Upper lobe of left lung (tissue), 6 donors: Measurements from ENCODE around the gene MICU2. TPM values are rescaled to one million over a fixed set of nuclear protein-coding genes. Genes with fewer than 3 reads are reported as not detected.

Experiments used
- ATAC-seq, 2 donors: fragments of 200-7000 bp; cut with Tn5 transposase; one replicate each; pipeline ENCODE4 v1.9.1; 2022; ENCODE audit warnings: mild to moderate bottlenecking in 2 of 2, moderate library complexity in 2 of 2; ENCODE audit not compliant: low FRiP score in 2 of 2
- DNase-seq, 2 donors: peaks; one replicate each; pipeline ENCODE4 v3.0.0-alpha.2; 2019 to 2020
- H3K27ac ChIP-seq, 4 donors: fragments of 200-600 bp; sonication (generic); one replicate each; pipeline ENCODE4 v1.5.1; 2016 to 2019
- H3K27me3 ChIP-seq, 4 donors: fragments of 200-600 bp; sonication (generic); one replicate each; pipeline ENCODE4 v1.5.1; 2017 to 2019
- H3K36me3 ChIP-seq, 4 donors: fragments of 200-600 bp; sonication (generic); one replicate each; pipeline ENCODE4 v1.5.1; 2016 to 2019
- H3K4me1 ChIP-seq, 4 donors: fragments of 200-600 bp; sonication (generic); one replicate each; pipeline ENCODE4 v1.5.1; 2018 to 2019
- H3K4me3 ChIP-seq, 4 donors: fragments of 200-600 bp; sonication (generic); one replicate each; pipeline ENCODE4 v1.5.1; 2017 to 2019; ENCODE audit warnings: mild to moderate bottlenecking in 2 of 4, moderate library complexity in 1 of 4
- H3K9me3 ChIP-seq, 4 donors: fragments of 200-600 bp; sonication (generic); one replicate each; pipeline ENCODE4 v1.5.1; 2018 to 2019
- CTCF ChIP-seq, 6 experiments: fragments of 450-650 bp in 4 of 6; fragments of 200-600 bp in 2 of 6; sonication (generic) in 2 of 6; IDR thresholded peaks; one replicate each; pipeline ENCODE4 v1.5.1; 2016 to 2019; ENCODE audit warnings: antibody characterized with exemption in 6 of 6
- EP300 ChIP-seq, 4 donors: sonication (generic); formaldehyde crosslinking; IDR thresholded peaks; one replicate each; pipeline ENCODE4 v1.5.1; 2017; ENCODE audit warnings: antibody characterized with exemption in 4 of 4, control low read depth in 2 of 4
- POLR2A ChIP-seq, 4 donors: fragments of 450-650 bp; IDR thresholded peaks; one replicate each; pipeline ENCODE4 v1.5.1; 2016 to 2017; ENCODE audit warnings: antibody characterized with exemption in 4 of 4, mild to moderate bottlenecking in 2 of 4
- POLR2AphosphoS5 ChIP-seq, 2 donors: sonication (generic); formaldehyde crosslinking; IDR thresholded peaks; one replicate each; pipeline ENCODE4 v1.5.1; 2017; ENCODE audit warnings: antibody characterized with exemption in 2 of 2
- WGBS, 2 donors: methylation state at CpG; one replicate each; pipeline ENCODE4 v1.1.5; 2017 to 2018; 5-methylcytosine and 5-hydroxymethylcytosine counted together
- total RNA-seq, 6 donors: library from RNA; depleted of rRNA in 4 of 6; stranded (reverse); fragments of >200 nt in 4 of 6; gene quantifications; one replicate each; pipeline versions ENCODE4 v1.1.0 to v1.2.1, GENCODE V29; 2016 to 2021
- donor health status: DM: no; HTN: no; CAD: no; lungs with moderate emphysema.
- donor health status: DM: no; HTN: yes; CAD: no; lungs with severe emphysema.

Gene MICU2
- total RNA-seq, 6 donors from 2014 or later = 27.9 to 80.4 (median 46.0) TPM

GRCh38 chr13:21511849-21512248 lies 92.1 kb downstream of the MICU2 start:
- ATAC-seq = no peak
- TF ChIP-seq CTCF (IDR thresholded peaks at IDR 0.05) = no peak
- TF ChIP-seq POLR2AphosphoS5 (IDR thresholded peaks at IDR 0.05) = no peak
- TF ChIP-seq EP300 (IDR thresholded peaks at IDR 0.05) = no peak
- no peak for TF ChIP-seq POLR2A (IDR thresholded peaks at IDR 0.05)

GRCh38 chr13:21504379-21504778 lies 99.6 kb downstream of the MICU2 start:
- no peak overlapping the region for H3K27ac ChIP-seq
- TF ChIP-seq EP300 (IDR thresholded peaks at IDR 0.05) (no peak), CTCF (IDR thresholded peaks at IDR 0.05) (no peak), POLR2A (IDR thresholded peaks at IDR 0.05) (no peak), POLR2AphosphoS5 (IDR thresholded peaks at IDR 0.05) (no peak)
- H3K36me3 ChIP-seq = peaks cover 0 to 18% (median 7%) of the 10 kb centered on the region in 4 donors
- DNase-seq = no peak
- H3K27me3 ChIP-seq = no peaks in the 10 kb centered on the region
- 97 to 99% methylated on average over 3 of the region's 3 CpGs for WGBS, 2 donors
- no peak for ATAC-seq
- H3K9me3 ChIP-seq = no peaks in the 10 kb centered on the region
- no peaks in the 10 kb centered on the region for H3K4me1 ChIP-seq
- no peak overlapping the region for H3K4me3 ChIP-seq

More at GRCh38 chr13:21511849-21512248, 92.1 kb downstream of the MICU2 start:
- H3K4me1 ChIP-seq = no peaks in the 10 kb centered on the region
- H3K27me3 ChIP-seq = no peaks in the 10 kb centered on the region
- no peak overlapping the region for H3K4me3 ChIP-seq
- 83 to 84% methylated on average over 4 of the region's 4 CpGs for whole genome bisulfite sequencing, 2 donors
- no peak for DNase-seq
- no peak overlapping the region for H3K27ac ChIP-seq
- H3K36me3 ChIP-seq = peaks cover 0 to 39% (median 12%) of the 10 kb centered on the region in 4 donors
- H3K9me3 ChIP-seq = no peaks in the 10 kb centered on the region

GRCh38 chr13:21501686-21502085 lies 102.3 kb downstream of the MICU2 start:
- peaks cover 0 to 25% (median 8%) of the 10 kb centered on the region in 4 donors for H3K36me3 ChIP-seq
- H3K9me3 ChIP-seq = no peaks in the 10 kb centered on the region
- WGBS, 2 donors = 87 to 98% methylated on average over 3 of the region's 3 CpGs
- no peak for TF ChIP-seq EP300 (IDR thresholded peaks at IDR 0.05)
- no peak for TF ChIP-seq CTCF (IDR thresholded peaks at IDR 0.05)
- TF ChIP-seq POLR2AphosphoS5 (IDR thresholded peaks at IDR 0.05) = no peak
- TF ChIP-seq POLR2A (IDR thresholded peaks at IDR 0.05) = no peak
- H3K4me1 ChIP-seq = no peaks in the 10 kb centered on the region
- no peak for DNase-seq
- no peak overlapping the region for H3K4me3 ChIP-seq
- no peak for ATAC-seq
- no peaks in the 10 kb centered on the region for H3K27me3 ChIP-seq
- H3K27ac ChIP-seq = no peak overlapping the region

GRCh38 chr13:21486322-21486721 lies 117.6 kb downstream of the MICU2 start:
- no peaks in the 10 kb centered on the region for H3K27me3 ChIP-seq
- peaks cover 0 to 19% (median 5%) of the 10 kb centered on the region in 4 donors for H3K36me3 ChIP-seq
- DNase-seq (no peak), ATAC-seq (no peak)
- WGBS, 2 donors = 95 to 100% methylated on average over 4 of the region's 4 CpGs
- no peak overlapping the region for H3K4me3 ChIP-seq
- H3K9me3 ChIP-seq = peaks cover 4 to 16% (median 7%) of the 10 kb centered on the region in 4 donors
- no peaks in the 10 kb centered on the region for H3K4me1 ChIP-seq
- no peak overlapping the region for H3K27ac ChIP-seq
- TF ChIP-seq EP300 (IDR thresholded peaks at IDR 0.05) (no peak), POLR2A (IDR thresholded peaks at IDR 0.05) (no peak), CTCF (IDR thresholded peaks at IDR 0.05) (no peak), POLR2AphosphoS5 (IDR thresholded peaks at IDR 0.05) (no peak)

GRCh38 chr13:21483748-21484147 lies 120.2 kb downstream of the MICU2 start:
- H3K27ac ChIP-seq = no peak overlapping the region
- peaks cover 4 to 16% (median 7%) of the 10 kb centered on the region in 4 donors for H3K9me3 ChIP-seq
- TF ChIP-seq POLR2A (IDR thresholded peaks at IDR 0.05) = no peak
- no peak for TF ChIP-seq POLR2AphosphoS5 (IDR thresholded peaks at IDR 0.05)
- no peak for TF ChIP-seq EP300 (IDR thresholded peaks at IDR 0.05)
- no peaks in the 10 kb centered on the region for H3K27me3 ChIP-seq
- ATAC-seq (no peak), DNase-seq (peak in 1 of 2 donors; percentile 77)
- H3K4me1 ChIP-seq = no peaks in the 10 kb centered on the region
- H3K36me3 ChIP-seq = no peaks in the 10 kb centered on the region
- H3K4me3 ChIP-seq = no peak overlapping the region
- 93 to 95% methylated on average over 23 to 24 of the region's 24 CpGs for WGBS, 2 donors
